ENCODE data around the gene TMEM97. TPM values are rescaled to one million over a fixed set of nuclear protein-coding genes. Genes with fewer than 3 reads are reported as not detected.

The TMEM97 gene
- total RNA-seq, 1 experiment from 2014 or later = 55.6 TPM

GRCh38 chr17:28344435-28344901, 25.5 kb downstream of the TMEM97 start:
- Histone ChIP-seq H3K9me2 (ENCODE audit: insufficient read depth) (no peaks in the 10 kb centered on the region), H3K4me3 (replicated peaks in 1 of 2; ENCODE audit: low read depth in 1 of 2, low read length in 2 of 2) (no peak overlapping the region), H3K27ac (ENCODE audit: low read depth, low read length) (no peak overlapping the region), H3K27me3 (ENCODE audit: insufficient read depth, low read length) (no peaks in the 10 kb centered on the region), H3K79me2 (ENCODE audit: insufficient read depth, low read length) (no peaks in the 10 kb centered on the region; the same call in 1 of the 2 replicates), H2AFZ (ENCODE audit: low read depth, low read length, poor library complexity, severe bottlenecking) (no peak overlapping the region), H3K9me3 (ENCODE audit: control insufficient read depth in 1 of 2, insufficient read depth in 1 of 2, low read depth in 1 of 2, low read length in 2 of 2) (no peaks in the 10 kb centered on the region), H3K4me1 (ENCODE audit: control insufficient read depth in 1 of 2, insufficient read depth in 2 of 2, low read length in 2 of 2) (peaks cover 0 to 9% of the 10 kb centered on the region in 2 experiments; a peak in 2 of 4 replicates), H3K36me3 (ENCODE audit: control insufficient read depth in 1 of 2, insufficient read depth in 2 of 2, low read length in 2 of 2) (peaks cover 35 to 63% of the 10 kb centered on the region in 2 experiments), H3K4me2 (ENCODE audit: low read length) (no peak overlapping the region), H3K9ac (ENCODE audit: low read length) (no peak overlapping the region), H4K20me1 (ENCODE audit: insufficient read depth) (no peaks in the 10 kb centered on the region)
- no peak for DNase-seq (ENCODE audit: low read depth, low spot score)
- ChIA-PET POLR2A (no interaction called here), CTCF (no interaction called here), RAD21 (ENCODE audit: low non-redundant PET in 1 of 2, low total read pairs in 2 of 2, uncharacterized antibody in 2 of 2, unreplicated experiment in 2 of 2) (no interaction called here)
- TF ChIP-seq POLR2AphosphoS5 (IDR thresholded peaks at IDR 0.05; ENCODE audit: low read depth, low read length) (no peak), EZH2 (IDR thresholded peaks at IDR 0.05) (no peak)
- no peak for ATAC-seq
- intact Hi-C loops (cut with micrococcal nuclease) = no loop called here
- BruUV-seq (replicated peaks) = no TSS peak

GRCh38 chr17:28345419-28346198, 26.6 kb downstream of the TMEM97 start:
- Histone ChIP-seq H3K4me2 (ENCODE audit: low read length) (no peak overlapping the region), H3K27ac (ENCODE audit: low read depth, low read length) (no peak overlapping the region), H3K9me2 (ENCODE audit: insufficient read depth) (no peaks in the 10 kb centered on the region), H4K20me1 (ENCODE audit: insufficient read depth) (no peaks in the 10 kb centered on the region), H2AFZ (ENCODE audit: low read depth, low read length, poor library complexity, severe bottlenecking) (no peak overlapping the region), H3K36me3 (ENCODE audit: control insufficient read depth in 1 of 2, insufficient read depth in 2 of 2, low read length in 2 of 2) (peaks cover 38 to 62% of the 10 kb centered on the region in 2 experiments), H3K27me3 (ENCODE audit: insufficient read depth, low read length) (no peaks in the 10 kb centered on the region), H3K9me3 (ENCODE audit: control insufficient read depth in 1 of 2, insufficient read depth in 1 of 2, low read depth in 1 of 2, low read length in 2 of 2) (no peaks in the 10 kb centered on the region), H3K4me1 (ENCODE audit: control insufficient read depth in 1 of 2, insufficient read depth in 2 of 2, low read length in 2 of 2) (peaks cover 0 to 9% of the 10 kb centered on the region in 2 experiments; a peak in 2 of 4 replicates), H3K79me2 (ENCODE audit: insufficient read depth, low read length) (no peaks in the 10 kb centered on the region), H3K4me3 (replicated peaks in 1 of 2; ENCODE audit: low read depth in 1 of 2, low read length in 2 of 2) (no peak overlapping the region), H3K9ac (ENCODE audit: low read length) (no peak overlapping the region)
- ChIA-PET RAD21 (ENCODE audit: low non-redundant PET in 1 of 2, low total read pairs in 2 of 2, uncharacterized antibody in 2 of 2, unreplicated experiment in 2 of 2) (no interaction called here), CTCF (interaction anchor here (1.0 kb wide), 1 partner anchor 9 kb away, joined by 3 read pairs; no protein-coding TSS in a partner anchor), POLR2A (no interaction called here)
- no peak for TF ChIP-seq SRF (IDR thresholded peaks at IDR 0.05; ENCODE audit: low read depth)
- TF ChIP-seq POLR2AphosphoS5 (IDR thresholded peaks at IDR 0.05; ENCODE audit: low read depth, low read length) = peak; percentile 41
- intact Hi-C loops (cut with micrococcal nuclease) = no loop called here
- ATAC-seq = no peak
- no TSS peak for BruUV-seq (replicated peaks)
- no peak for DNase-seq (ENCODE audit: low read depth, low spot score)
